ENCODE measurements around the gene ISOC1. TPM values are rescaled to one million over a fixed set of nuclear protein-coding genes. Genes with fewer than 3 reads are reported as not detected.

ISOC1 gene
- total RNA-seq, 4 donors from 2014 or later, result 18.1 to 45.1 (median 26.2) TPM

DNA sequence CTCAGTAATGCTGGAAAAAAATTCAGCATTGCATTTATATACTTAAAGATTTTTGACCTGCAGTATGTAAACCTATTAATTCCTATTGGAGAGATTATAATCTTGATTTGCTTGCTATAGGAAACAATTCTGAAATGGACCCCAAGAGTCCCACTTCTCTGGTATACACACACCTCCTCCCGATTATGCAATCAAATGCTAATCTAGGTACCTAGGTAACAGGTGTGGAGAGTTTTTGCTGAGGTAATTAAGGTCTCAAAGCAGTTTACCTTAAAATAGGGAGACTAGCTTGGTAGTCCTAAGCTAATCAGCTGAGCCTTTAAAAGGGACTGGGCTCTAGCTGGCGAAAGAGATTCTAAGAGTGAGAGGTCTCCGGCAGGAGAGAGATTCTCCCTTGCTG is 22.2 kb downstream of the ISOC1 start:
- 95 to 97% methylated on average over 3 of the region's 3 CpGs for WGBS, 2 donors
- TF ChIP-seq CTCF (IDR thresholded peaks at IDR 0.05) (no peak), POLR2A (IDR thresholded peaks at IDR 0.05) (no peak)

DNA sequence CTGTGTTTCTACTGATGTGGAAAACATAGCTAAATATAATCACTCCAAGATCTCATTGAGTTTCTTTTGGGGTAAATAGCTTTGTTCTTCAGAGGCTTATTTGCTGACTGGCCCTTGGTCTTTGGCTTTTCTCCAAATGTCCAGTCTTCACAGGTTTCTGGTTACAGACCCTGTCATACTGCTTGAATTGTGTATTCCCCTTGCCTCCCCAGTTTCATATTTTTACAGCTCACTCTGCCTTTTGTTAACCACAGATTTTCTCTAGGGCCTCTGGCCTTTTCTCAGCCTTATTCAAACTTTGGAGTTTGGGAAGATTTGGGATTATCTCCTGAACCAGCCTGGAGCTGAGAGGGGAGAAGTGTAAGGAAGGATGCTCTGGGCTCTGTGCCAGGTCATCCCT is 23.9 kb downstream of the ISOC1 start:
- no peaks in the 10 kb centered on the region for H3K36me3 ChIP-seq
- peaks cover 4 to 6% of the 10 kb centered on the region in 2 donors for H3K4me1 ChIP-seq
- no peaks in the 10 kb centered on the region for H3K9me3 ChIP-seq
- H3K27me3 ChIP-seq, result no peaks in the 10 kb centered on the region
- TF ChIP-seq POLR2A (IDR thresholded peaks at IDR 0.05) (no peak), CTCF (IDR thresholded peaks at IDR 0.05) (no peak)
- H3K27ac ChIP-seq, result no peak overlapping the region
- no peak for DNase-seq
- H3K4me3 ChIP-seq (replicated peaks in 1 of 3), result no peak overlapping the region
- intact Hi-C loops (cut with DNase I), result no loop called here

More for the DNA sequence above, 22.2 kb downstream of the ISOC1 start:
- Histone ChIP-seq H3K36me3 (no peaks in the 10 kb centered on the region), H3K9me3 (no peaks in the 10 kb centered on the region), H3K4me1 (peaks cover 4 to 6% of the 10 kb centered on the region in 2 donors), H3K4me3 (replicated peaks in 1 of 3) (no peak overlapping the region), H3K27me3 (no peaks in the 10 kb centered on the region), H3K27ac (no peak overlapping the region)
- intact Hi-C loops (cut with DNase I), result no loop called here
- DNase-seq, result no peak

- Histone ChIP-seq H3K27ac (no peak overlapping the region), H3K9me3 (no peaks in the 10 kb centered on the region), H3K4me3 (replicated peaks in 1 of 3) (no peak overlapping the region), H3K36me3 (no peaks in the 10 kb centered on the region), H3K4me1 (peaks cover 4 to 6% of the 10 kb centered on the region in 2 donors), H3K27me3 (no peaks in the 10 kb centered on the region)
- intact Hi-C loops (cut with DNase I), result no loop called here
- 57 to 65% methylated on average over 2 of the region's 2 CpGs for WGBS, 2 donors
- DNase-seq, result no peak
- no peak for TF ChIP-seq POLR2A (IDR thresholded peaks at IDR 0.05)
- TF ChIP-seq CTCF (IDR thresholded peaks at IDR 0.05), result no peak
These were observed 24.3 kb downstream of the ISOC1 start for GRCh38 chr5:129118826-129119225.

GRCh38 chr5:129120158-129120581 is 25.6 kb downstream of the ISOC1 start:
- TF ChIP-seq POLR2A (IDR thresholded peaks at IDR 0.05) (no peak), CTCF (IDR thresholded peaks at IDR 0.05) (no peak)
- no peaks in the 10 kb centered on the region for H3K36me3 ChIP-seq
- WGBS, 2 donors, result 86 to 93% methylated on average over 3 of the region's 3 CpGs
- no peak for DNase-seq
- no peaks in the 10 kb centered on the region for H3K9me3 ChIP-seq
- H3K4me3 ChIP-seq (replicated peaks in 1 of 3), result no peak overlapping the region
- H3K4me1 ChIP-seq, result peaks cover 4 to 6% of the 10 kb centered on the region in 2 donors
- no peaks in the 10 kb centered on the region for H3K27me3 ChIP-seq
- H3K27ac ChIP-seq, result no peak overlapping the region
- intact Hi-C loops (cut with DNase I), result no loop called here

- Histone ChIP-seq H3K27me3 (no peaks in the 10 kb centered on the region), H3K4me3 (replicated peaks in 1 of 3) (no peak overlapping the region), H3K36me3 (no peaks in the 10 kb centered on the region), H3K9me3 (no peaks in the 10 kb centered on the region), H3K27ac (no peak overlapping the region), H3K4me1 (peaks cover 4 to 6% of the 10 kb centered on the region in 2 donors)
- DNase-seq, result no peak
- TF ChIP-seq CTCF (IDR thresholded peaks at IDR 0.05) (no peak), POLR2A (IDR thresholded peaks at IDR 0.05) (no peak)
- intact Hi-C loops (cut with DNase I), result no loop called here
These were observed 28.0 kb downstream of the ISOC1 start for GRCh38 chr5:129122560-129122959.
